GM21717 (cell line): ENCODE measurements around the gene TNFRSF8.

ENCODE experiments used
- ATAC-seq: cut with Tn5 transposase; IDR thresholded peaks from one replicate; pipeline ENCODE4 v1.9.1; 2021; ENCODE audit warnings: mild to moderate bottlenecking, moderate library complexity; ENCODE audit not compliant: unreplicated experiment

The TNFRSF8 gene

GRCh38 chr1:12185918-12186678 lies 123.0 kb downstream of the TNFRSF8 start:
- ATAC-seq: no peak

DNA sequence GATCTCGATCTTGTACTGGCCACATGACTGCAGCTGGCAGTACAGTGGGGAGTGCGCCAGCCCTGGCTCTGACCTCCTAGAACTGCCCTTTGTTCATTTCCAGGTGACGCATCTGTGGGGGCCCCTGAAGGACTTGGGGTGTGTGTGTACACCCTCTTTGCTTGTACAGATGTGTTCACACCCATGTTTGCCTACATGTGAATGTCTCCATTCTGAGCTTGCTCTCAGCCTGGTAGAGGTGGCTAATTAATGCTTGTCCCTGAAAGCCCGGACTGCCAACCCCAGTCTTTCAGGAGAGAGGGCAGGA lies 123.5 kb downstream of the TNFRSF8 start:
- ATAC-seq: no peak

DNA sequence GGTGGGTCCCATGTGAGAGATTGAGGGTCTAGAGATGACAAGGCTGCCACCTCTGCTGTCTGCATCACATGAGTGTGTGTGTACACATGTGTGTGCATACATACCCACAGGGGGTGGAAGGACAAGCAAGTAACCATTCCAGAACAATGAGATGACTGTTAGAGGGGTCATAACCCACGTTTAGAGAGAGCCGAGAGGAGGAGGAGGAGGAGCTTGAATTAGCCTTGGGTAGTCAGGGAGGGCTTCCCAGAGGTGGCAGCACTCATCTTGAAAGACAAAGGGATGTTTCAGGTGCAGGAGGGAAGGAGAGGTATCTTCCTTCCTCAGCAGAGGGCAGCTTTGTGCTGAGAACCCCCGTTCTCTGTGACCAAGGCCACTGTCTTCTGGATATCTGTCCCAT lies 125.0 kb downstream of the TNFRSF8 start:
- no peak for ATAC-seq

DNA sequence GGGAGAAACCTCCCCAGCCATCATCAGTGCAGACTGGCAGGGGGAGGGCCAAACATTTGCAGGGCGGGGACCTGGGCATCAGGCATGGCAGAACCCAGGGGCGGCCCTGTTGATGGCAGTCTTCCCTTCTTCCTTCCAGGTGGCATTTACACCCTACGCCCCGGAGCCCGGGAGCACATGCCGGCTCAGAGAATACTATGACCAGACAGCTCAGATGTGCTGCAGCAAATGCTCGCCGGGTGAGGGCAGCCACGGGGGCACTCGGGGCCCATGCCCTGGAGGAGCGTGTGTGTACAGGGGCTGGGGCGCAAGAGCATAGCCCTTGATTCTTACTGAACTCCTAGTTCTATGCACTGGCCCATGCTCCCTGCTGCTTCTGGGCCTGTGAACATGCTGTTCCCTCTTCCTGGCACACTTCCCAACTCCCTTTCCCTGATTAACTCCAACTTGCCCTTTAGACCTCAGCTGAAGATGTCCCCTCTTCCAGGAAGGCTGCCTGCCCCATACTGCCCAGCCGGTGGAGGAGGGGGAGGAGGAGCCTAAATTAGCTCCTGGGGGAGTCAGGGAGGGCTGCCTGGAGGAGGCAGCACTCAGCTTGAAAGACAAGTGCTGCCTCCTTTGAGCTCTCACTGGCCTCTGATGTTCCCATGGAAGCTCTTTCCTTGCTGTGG lies 125.7 kb downstream of the TNFRSF8 start:
- no peak for ATAC-seq

DNA sequence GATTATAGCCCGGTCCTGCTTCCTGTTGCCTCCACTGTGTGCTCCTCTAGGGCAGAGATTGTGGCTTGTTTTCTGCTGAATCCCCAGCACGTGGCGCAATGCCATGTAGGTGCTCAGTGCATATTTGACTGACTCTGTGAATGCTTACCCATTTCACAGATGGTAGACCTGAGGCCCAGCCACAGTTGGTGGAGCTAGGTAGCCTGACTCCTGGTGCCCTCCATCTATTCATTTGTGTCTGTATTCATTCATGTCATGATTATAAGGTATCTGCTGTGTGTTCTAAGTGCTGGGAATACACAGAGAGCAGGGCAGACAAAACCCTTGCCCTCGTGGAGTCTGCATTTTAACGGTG lies 126.2 kb downstream of the TNFRSF8 start:
- no peak for ATAC-seq

- no peak for ATAC-seq
Observed at GRCh38 chr1:12191242-12192032, 128.3 kb downstream of the TNFRSF8 start.
